Caco-2 (cell line): ENCODE results near the gene TLE6. TPM values are rescaled to one million over a fixed set of nuclear protein-coding genes. Genes with fewer than 3 reads are reported as not detected.

Source experiments
- BruUV-seq: library from RNA; stranded (reverse); fragments of 400-500 nt; replicated peaks from 2 replicates; lab custom pipeline; 2021; lab: Mats Ljungman, UMichigan
- CTCF ChIA-PET: fragments of 300-600 bp; sonication (Branson Sonifier 250); formaldehyde crosslinking; loops from one replicate; lab custom pipeline; 2022; ENCODE audit warnings: antibody characterized with exemption; lab: Charles Lee
- POLR2A ChIA-PET: fragments of 300-600 bp; sonication (Branson Sonifier 250); formaldehyde crosslinking; loops from one replicate; lab custom pipeline; 2022; ENCODE audit warnings: antibody characterized with exemption; lab: Charles Lee
- DNase-seq, 2 experiments: peaks; one replicate each; pipeline versions ENCODE4 v3.0.0 to v3.0.0-alpha.2; 2020 to 2022
- H3K27me3 ChIP-seq: replicated peaks from 2 replicates; pipeline ENCODE4 v1.6.0; 2011; ENCODE audit warnings: low read length; ENCODE audit not compliant: control insufficient read depth, insufficient read depth
- H3K36me3 ChIP-seq: 2 replicates; pipeline ENCODE4 v1.5.1; 2011; ENCODE audit warnings: low read length; ENCODE audit not compliant: control insufficient read depth, insufficient read depth
- H3K4me1 ChIP-seq: fragments of 250-450 bp; sonication (Bioruptor Pico); 2 replicates; pipeline ENCODE4 v1.5.1; 2020; ENCODE audit warnings: mild to moderate bottlenecking
- H3K4me3 ChIP-seq: 2 replicates; pipeline ENCODE4 v1.5.1; 2011; ENCODE audit warnings: low read depth, mild to moderate bottlenecking, control low read depth, low read length
- H3K9me3 ChIP-seq: fragments of 250-450 bp; sonication (Bioruptor Pico); 2 replicates; pipeline ENCODE4 v1.5.1; 2020; ENCODE audit warnings: mild to moderate bottlenecking, moderate library complexity
- H3K27ac Mint-ChIP-seq: one replicate; pipeline ENCODE4 v1.8.0; 2022; ENCODE audit warnings: mixed read lengths; ENCODE audit not compliant: unreplicated experiment
- H3K27me3 Mint-ChIP-seq: one replicate; pipeline ENCODE4 v1.8.0; 2022; ENCODE audit warnings: mixed read lengths; ENCODE audit not compliant: insufficient read depth, unreplicated experiment
- H3K36me3 Mint-ChIP-seq: one replicate; pipeline ENCODE4 v1.8.0; 2022; ENCODE audit warnings: mild to moderate bottlenecking, mixed read lengths; ENCODE audit not compliant: insufficient read depth, unreplicated experiment
- H3K4me1 Mint-ChIP-seq: one replicate; pipeline ENCODE4 v1.8.0; 2022; ENCODE audit warnings: low read depth, mixed read lengths; ENCODE audit not compliant: unreplicated experiment
- H3K4me3 Mint-ChIP-seq: one replicate; pipeline ENCODE4 v1.8.0; 2022; ENCODE audit warnings: mild to moderate bottlenecking, moderate library complexity, mixed read lengths; ENCODE audit not compliant: unreplicated experiment
- H3K9me3 Mint-ChIP-seq: one replicate; pipeline ENCODE4 v1.8.0; 2022; ENCODE audit warnings: mixed read lengths; ENCODE audit not compliant: unreplicated experiment
- CTCF ChIP-seq, 2 experiments: fragments of 200-600 bp in 1 of 2; IDR thresholded peaks; 1 replicate in 1 of 2; 2 replicates in 1 of 2; pipeline versions ENCODE4 v1.5.1 to v1.8.0; 2011 to 2022; ENCODE audit warnings: antibody characterized with exemption in 1 of 2, control low read depth in 1 of 2, inconsistent platforms in 1 of 2, low read depth in 1 of 2, low read length in 1 of 2, mild to moderate bottlenecking in 1 of 2, moderate library complexity in 1 of 2; ENCODE audit not compliant: insufficient read depth in 1 of 2, severe bottlenecking in 1 of 2, unreplicated experiment in 1 of 2
- intact Hi-C: fragments of 100-400 bp; cut with micrococcal nuclease; formaldehyde crosslinking; loops from one replicate; pipeline ENCODE4 v1.10.0; 2022; ENCODE audit not compliant: unreplicated experiment
- total RNA-seq: library from RNA; stranded (reverse); gene quantifications from 2 replicates; pipeline ENCODE4 v1.2.3, GENCODE V29; 2022

TLE6 gene
- total RNA-seq, 1 experiment from 2014 or later, result 1.4 TPM

DNA sequence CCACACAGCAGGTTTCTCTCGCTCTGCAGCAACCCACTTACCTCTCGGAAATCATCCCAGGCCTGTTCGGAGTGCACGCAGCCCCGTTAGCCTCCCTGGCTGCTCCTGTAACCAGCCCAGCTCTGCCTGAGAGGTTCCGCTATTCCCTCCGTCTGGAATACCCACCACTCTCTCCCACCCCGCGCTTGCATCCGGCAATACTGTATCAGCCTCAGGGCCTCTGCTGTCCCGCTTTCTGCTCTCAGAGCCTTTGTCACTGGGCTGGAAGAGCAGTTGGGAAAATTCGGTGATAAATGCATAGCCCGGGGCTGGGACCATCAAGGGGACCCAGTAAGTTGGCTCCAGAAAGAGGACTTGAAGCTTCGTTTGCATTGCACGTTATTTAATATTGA lies 759 bp upstream of the TLE6 start:
- Histone ChIP-seq H3K27me3 (no peaks in the 10 kb centered on the region), H3K9me3 (no peaks in the 10 kb centered on the region), H3K4me1 (peaks cover 16% of the 10 kb centered on the region; the same call in 1 of the 2 replicates), H3K36me3 (no peaks in the 10 kb centered on the region), H3K4me3 (peak overlapping the region; percentile 52)
- Mint-ChIP-seq H3K4me3 (peak overlapping the region; percentile 85), H3K4me1 (no peaks in the 10 kb centered on the region), H3K9me3 (no peaks in the 10 kb centered on the region), H3K36me3 (peaks cover 15% of the 10 kb centered on the region), H3K27ac (peak overlapping the region; percentile 72), H3K27me3 (no peaks in the 10 kb centered on the region)
- no peak for TF ChIP-seq CTCF (IDR thresholded peaks at IDR 0.05; ENCODE audit: insufficient read depth in 1 of 2, low read depth in 1 of 2, low read length in 1 of 2, severe bottlenecking in 1 of 2, unreplicated experiment in 1 of 2)
- CTCF ChIA-PET, result interaction anchor here (0.6 to 1.0 kb wide), 4 partner anchors 13 to 88 kb away, joined by 3 to 10 read pairs (median 4); no protein-coding TSS in a partner anchor
- POLR2A ChIA-PET, result interaction anchor here (1.0 to 1.4 kb wide), 3 partner anchors 26 to 88 kb away, joined by 6 to 13 read pairs (median 10); no protein-coding TSS in a partner anchor
- BruUV-seq, result no TSS peak
- no peak for DNase-seq
- intact Hi-C loops, result no loop called here

DNA sequence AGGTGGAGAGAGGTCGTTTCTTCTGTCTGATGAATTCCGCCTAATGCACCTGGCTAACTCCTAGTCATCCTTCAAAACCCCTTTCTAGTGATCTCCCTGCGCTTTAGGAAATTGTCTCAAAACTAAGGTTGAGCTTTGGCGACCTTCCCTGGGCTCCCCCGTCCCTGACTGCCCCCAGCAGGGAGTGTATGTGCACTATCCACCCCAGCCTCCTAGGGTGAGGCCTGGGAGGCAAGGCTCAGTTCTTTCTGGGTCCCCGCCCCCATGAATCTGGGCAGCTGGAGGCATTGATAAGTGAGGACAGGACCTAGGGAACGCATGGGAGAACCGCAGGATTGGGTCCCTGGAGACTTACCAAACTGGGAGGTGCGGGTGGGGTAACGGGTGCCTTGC lies 378 bp downstream of the TLE6 start:
- H3K27me3 Mint-ChIP-seq, result no peaks in the 10 kb centered on the region
- ChIA-PET CTCF (interaction anchor here (0.9 to 1.0 kb wide), 2 partner anchors 27 to 58 kb away, joined by 3 to 10 read pairs; no protein-coding TSS in a partner anchor), POLR2A (interaction anchor here (1.0 to 1.4 kb wide), 3 partner anchors 27 to 89 kb away, joined by 6 to 13 read pairs (median 10); no protein-coding TSS in a partner anchor)
- BruUV-seq, result no TSS peak
- Histone ChIP-seq H3K36me3 (no peaks in the 10 kb centered on the region), H3K4me1 (peaks cover 16% of the 10 kb centered on the region; the same call in 1 of the 2 replicates), H3K9me3 (no peaks in the 10 kb centered on the region), H3K4me3 (peak overlapping the region; percentile 29), H3K27me3 (no peaks in the 10 kb centered on the region)
- no peak for DNase-seq
- no peak for TF ChIP-seq CTCF (IDR thresholded peaks at IDR 0.05; ENCODE audit: insufficient read depth in 1 of 2, low read depth in 1 of 2, low read length in 1 of 2, severe bottlenecking in 1 of 2, unreplicated experiment in 1 of 2)
- H3K9me3 Mint-ChIP-seq, result no peaks in the 10 kb centered on the region
- no peaks in the 10 kb centered on the region for H3K4me1 Mint-ChIP-seq
- peaks cover 15% of the 10 kb centered on the region for H3K36me3 Mint-ChIP-seq
- H3K27ac Mint-ChIP-seq, result peak overlapping the region; percentile 72
- intact Hi-C loops, result loop anchor here (1.0 kb wide), 2 partner anchors 24 to 58 kb away; no protein-coding TSS in a partner anchor
- peak overlapping the region; percentile 85 for H3K4me3 Mint-ChIP-seq

DNA sequence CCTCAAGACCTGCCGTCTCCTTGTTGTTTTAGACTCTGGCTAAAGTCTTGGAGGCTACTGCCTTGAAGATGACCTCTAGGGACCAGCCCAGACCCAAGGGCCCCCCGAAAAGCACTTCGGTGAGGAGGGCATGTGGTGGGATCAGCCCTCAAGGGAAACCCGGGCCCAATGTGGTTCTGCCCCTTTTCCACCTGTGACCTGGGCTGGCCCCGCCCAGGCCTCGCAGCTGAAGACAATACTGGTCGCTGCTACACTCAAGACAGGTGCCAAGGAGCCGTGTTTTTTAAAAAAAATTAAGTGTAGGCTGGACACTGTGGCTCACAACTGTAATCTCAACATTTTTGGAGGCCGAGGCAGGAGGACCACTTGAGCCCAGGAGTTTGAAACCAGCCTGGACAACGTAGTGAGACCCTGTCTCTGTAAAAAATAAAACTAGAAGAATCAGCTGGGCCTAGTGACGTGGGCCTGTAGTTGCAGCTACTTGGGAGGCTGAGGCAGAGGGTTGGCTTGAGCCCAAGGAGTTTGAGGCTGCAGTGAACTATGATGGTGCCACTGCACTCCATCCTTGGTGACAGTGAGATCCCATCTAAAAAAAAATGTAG lies 903 bp downstream of the TLE6 start:
- CTCF ChIA-PET, result no interaction called here
- H3K4me3 ChIP-seq, result no peak overlapping the region
- intact Hi-C loops, result no loop called here

More for the DNA sequence above, 903 bp downstream of the TLE6 start:
- H3K9me3 ChIP-seq, result no peaks in the 10 kb centered on the region
- H3K27ac Mint-ChIP-seq, result no peak overlapping the region
- no peak for TF ChIP-seq CTCF (IDR thresholded peaks at IDR 0.05; ENCODE audit: insufficient read depth in 1 of 2, low read depth in 1 of 2, low read length in 1 of 2, severe bottlenecking in 1 of 2, unreplicated experiment in 1 of 2)
- peaks cover 15% of the 10 kb centered on the region for H3K36me3 Mint-ChIP-seq
- H3K4me1 ChIP-seq, result peaks cover 16% of the 10 kb centered on the region; the same call in 1 of the 2 replicates
- BruUV-seq, result no TSS peak
- H3K4me1 Mint-ChIP-seq, result no peaks in the 10 kb centered on the region
- no peaks in the 10 kb centered on the region for H3K9me3 Mint-ChIP-seq
- H3K27me3 Mint-ChIP-seq, result no peaks in the 10 kb centered on the region
- no peaks in the 10 kb centered on the region for H3K27me3 ChIP-seq
- H3K4me3 Mint-ChIP-seq, result no peak overlapping the region
- no peaks in the 10 kb centered on the region for H3K36me3 ChIP-seq
- no peak for DNase-seq
- POLR2A ChIA-PET, result interaction anchor here (1.4 kb wide), 1 partner anchor 28 kb away, joined by 13 read pairs; no protein-coding TSS in a partner anchor
